Measurements from ENCODE around the gene YBX1. TPM values are rescaled to one million over a fixed set of nuclear protein-coding genes. Genes with fewer than 3 reads are reported as not detected.

The YBX1 gene
- total and polyA plus RNA-seq, 10 donors = 361 to 684 (median 427) TPM

- TF ChIP-seq POLR2AphosphoS5 (IDR thresholded peaks at IDR 0.05) (no peak), CTCF (IDR thresholded peaks at IDR 0.05 in 8 of 11, conservative IDR thresholded peaks at IDR 0.05 in 3 of 11) (no peak), POLR2A (IDR thresholded peaks at IDR 0.05) (no peak)
- DNase-seq = no peak
- Histone ChIP-seq H3K27me3 (replicated peaks in 1 of 7) (no peaks in the 10 kb centered on the region), H3K36me3 (peaks cover 0 to 100% (median 74%) of the 10 kb centered on the region in 6 donors), H3K27ac (no peak overlapping the region), H3K9me3 (no peaks in the 10 kb centered on the region), H3K4me1 (peaks cover 0 to 5% (median 0%) of the 10 kb centered on the region in 6 donors), H3K4me3 (no peak overlapping the region)
- intact Hi-C loops (cut with DNase I; ENCODE audit: low total_unique reads) = no loop called here
- 95 to 98% (median 97%) methylated on average over 3 of the region's 3 CpGs for WGBS, 5 donors
Measured at GRCh38 chr1:42669936-42670335, 12.3 kb upstream of the YBX1 start.

- no peak overlapping the region for H3K27ac ChIP-seq
- no peaks in the 10 kb centered on the region for H3K9me3 ChIP-seq
- peaks cover 0 to 100% (median 72%) of the 10 kb centered on the region in 6 donors for H3K36me3 ChIP-seq
- DNase-seq = no peak
- 93 to 100% (median 96%) methylated on average over 4 of the region's 4 CpGs for WGBS, 5 donors
- H3K27me3 ChIP-seq (replicated peaks in 1 of 7) = no peaks in the 10 kb centered on the region
- no peak for TF ChIP-seq POLR2A (IDR thresholded peaks at IDR 0.05)
- intact Hi-C loops (cut with DNase I; ENCODE audit: low total_unique reads) = no loop called here
- H3K4me1 ChIP-seq = peaks cover 0 to 9% (median 0%) of the 10 kb centered on the region in 6 donors
- H3K4me3 ChIP-seq = no peak overlapping the region
Measured at GRCh38 chr1:42670425-42670824, 11.8 kb upstream of the YBX1 start.

- intact Hi-C loops (cut with DNase I; ENCODE audit: low total_unique reads) = no loop called here
- Histone ChIP-seq H3K36me3 (peaks cover 0 to 80% (median 47%) of the 10 kb centered on the region in 6 donors), H3K4me3 (no peak overlapping the region), H3K9me3 (no peaks in the 10 kb centered on the region), H3K4me1 (peaks cover 0 to 10% (median 0%) of the 10 kb centered on the region in 6 donors), H3K27ac (peak overlapping the region in 5 of 8 donors; percentile 19 to 48 (median 38)), H3K27me3 (replicated peaks in 1 of 7) (no peaks in the 10 kb centered on the region)
- no peak for DNase-seq
- TF ChIP-seq CTCF (IDR thresholded peaks at IDR 0.05 in 8 of 11, conservative IDR thresholded peaks at IDR 0.05 in 3 of 11) (no peak), POLR2AphosphoS5 (IDR thresholded peaks at IDR 0.05) (peak in 1 of 3 donors; percentile 56), POLR2A (IDR thresholded peaks at IDR 0.05) (no peak)
Measured at GRCh38 chr1:42674214-42674613, 8.0 kb upstream of the YBX1 start.

DNA sequence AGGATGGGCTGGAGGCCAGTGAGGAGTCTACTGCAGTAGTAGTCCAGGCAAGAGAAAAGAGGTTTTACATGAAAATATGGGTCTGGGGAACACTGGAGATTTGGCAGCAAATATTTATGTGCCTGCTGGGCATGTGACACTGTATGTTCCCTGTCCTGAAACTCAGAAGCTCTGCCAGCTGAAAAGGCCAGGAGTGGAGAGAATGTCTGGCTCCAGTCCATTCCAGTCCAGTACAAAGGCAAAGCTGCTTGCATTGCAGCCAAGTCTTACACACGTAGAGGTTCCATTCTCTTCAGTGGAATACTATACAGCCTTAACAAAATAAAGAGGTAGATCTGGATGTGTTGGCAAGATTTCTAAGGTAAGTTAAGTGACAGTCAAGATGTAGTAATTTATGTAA lies 7.5 kb upstream of the YBX1 start:
- Histone ChIP-seq H3K27ac (peak overlapping the region in 5 of 8 donors; percentile 19 to 48 (median 38)), H3K36me3 (peaks cover 0 to 76% (median 45%) of the 10 kb centered on the region in 6 donors), H3K4me1 (peaks cover 0 to 10% (median 0%) of the 10 kb centered on the region in 6 donors), H3K4me3 (no peak overlapping the region), H3K27me3 (replicated peaks in 1 of 7) (no peaks in the 10 kb centered on the region), H3K9me3 (no peaks in the 10 kb centered on the region)
- intact Hi-C loops (cut with DNase I; ENCODE audit: low total_unique reads) = no loop called here
- 48 to 90% (median 79%) methylated on average over 1 of the region's 1 CpG for WGBS, 5 donors
- no peak for TF ChIP-seq POLR2AphosphoS5 (IDR thresholded peaks at IDR 0.05)
- no peak for TF ChIP-seq POLR2A (IDR thresholded peaks at IDR 0.05)
- no peak for TF ChIP-seq CTCF (IDR thresholded peaks at IDR 0.05 in 8 of 11, conservative IDR thresholded peaks at IDR 0.05 in 3 of 11)
- DNase-seq = no peak

GRCh38 chr1:42675467-42675866 lies 6.8 kb upstream of the YBX1 start:
- no peaks in the 10 kb centered on the region for H3K27me3 ChIP-seq (replicated peaks in 1 of 7)
- intact Hi-C loops (cut with DNase I; ENCODE audit: low total_unique reads) = no loop called here
- TF ChIP-seq POLR2AphosphoS5 (IDR thresholded peaks at IDR 0.05) = no peak
- TF ChIP-seq POLR2A (IDR thresholded peaks at IDR 0.05) = no peak
- TF ChIP-seq CTCF (IDR thresholded peaks at IDR 0.05 in 8 of 11, conservative IDR thresholded peaks at IDR 0.05 in 3 of 11) = no peak
- WGBS, 5 donors = 86 to 92% (median 89%) methylated on average over 3 of the region's 3 CpGs
- no peaks in the 10 kb centered on the region for H3K9me3 ChIP-seq
- DNase-seq = no peak
- H3K36me3 ChIP-seq = peaks cover 0 to 68% (median 38%) of the 10 kb centered on the region in 6 donors
- no peak overlapping the region for H3K27ac ChIP-seq
- peaks cover 0 to 17% (median 5%) of the 10 kb centered on the region in 6 donors for H3K4me1 ChIP-seq
- no peak overlapping the region for H3K4me3 ChIP-seq

Data from spleen (tissue), 11 donors.